Mesothelial cell of epicardium (in vitro differentiated cells): ENCODE measurements around the gene LMCD1. TPM values are rescaled to one million over a fixed set of nuclear protein-coding genes. Genes with fewer than 3 reads are reported as not detected.

ENCODE experiments used
- DNase-seq, 2 experiments: peaks; one replicate each; pipeline ENCODE4 v3.0.0; 2021; ENCODE audit warnings: low spot score in 2 of 2; ENCODE audit not compliant: unreplicated experiment in 2 of 2
- H3K27ac Mint-ChIP-seq: 2 replicates; pipeline ENCODE4 v1.8.0; 2021; ENCODE audit warnings: mixed read lengths
- H3K27me3 Mint-ChIP-seq: 2 replicates; pipeline ENCODE4 v1.8.0; 2021; ENCODE audit warnings: low read depth, mixed read lengths
- H3K36me3 Mint-ChIP-seq: 2 replicates; pipeline ENCODE4 v1.8.0; 2021; ENCODE audit warnings: mixed read lengths
- H3K4me1 Mint-ChIP-seq: 2 replicates; pipeline ENCODE4 v1.8.0; 2021; ENCODE audit warnings: mixed read lengths
- H3K4me3 Mint-ChIP-seq: 2 replicates; pipeline ENCODE4 v1.8.0; 2021; ENCODE audit warnings: mild to moderate bottlenecking, moderate library complexity, mixed read lengths
- H3K9me3 Mint-ChIP-seq: 2 replicates; pipeline ENCODE4 v1.8.0; 2021; ENCODE audit warnings: mixed read lengths
- total RNA-seq: library from RNA; stranded (reverse); gene quantifications from 3 replicates; pipeline ENCODE4 v1.2.1, GENCODE V29; 2021
- TF ChIP-seq, protein P1 (sequence below): fragments of 200-600 bp; sonication (generic); IDR thresholded peaks from one replicate; pipeline ENCODE4 v1.5.0; 2021; ENCODE audit warnings: antibody characterized with exemption; ENCODE audit not compliant: unreplicated experiment

LMCD1 gene
- total RNA-seq, 1 donor from 2014 or later: 20.8 TPM

- Mint-ChIP-seq H3K4me3 (no peak overlapping the region), H3K9me3 (peaks cover 18% of the 10 kb centered on the region), H3K27ac (no peak overlapping the region), H3K36me3 (peaks cover 15% of the 10 kb centered on the region), H3K27me3 (no peaks in the 10 kb centered on the region), H3K4me1 (peaks cover 10% of the 10 kb centered on the region)
- no peak for DNase-seq
- TF ChIP-seq, protein P1, sequence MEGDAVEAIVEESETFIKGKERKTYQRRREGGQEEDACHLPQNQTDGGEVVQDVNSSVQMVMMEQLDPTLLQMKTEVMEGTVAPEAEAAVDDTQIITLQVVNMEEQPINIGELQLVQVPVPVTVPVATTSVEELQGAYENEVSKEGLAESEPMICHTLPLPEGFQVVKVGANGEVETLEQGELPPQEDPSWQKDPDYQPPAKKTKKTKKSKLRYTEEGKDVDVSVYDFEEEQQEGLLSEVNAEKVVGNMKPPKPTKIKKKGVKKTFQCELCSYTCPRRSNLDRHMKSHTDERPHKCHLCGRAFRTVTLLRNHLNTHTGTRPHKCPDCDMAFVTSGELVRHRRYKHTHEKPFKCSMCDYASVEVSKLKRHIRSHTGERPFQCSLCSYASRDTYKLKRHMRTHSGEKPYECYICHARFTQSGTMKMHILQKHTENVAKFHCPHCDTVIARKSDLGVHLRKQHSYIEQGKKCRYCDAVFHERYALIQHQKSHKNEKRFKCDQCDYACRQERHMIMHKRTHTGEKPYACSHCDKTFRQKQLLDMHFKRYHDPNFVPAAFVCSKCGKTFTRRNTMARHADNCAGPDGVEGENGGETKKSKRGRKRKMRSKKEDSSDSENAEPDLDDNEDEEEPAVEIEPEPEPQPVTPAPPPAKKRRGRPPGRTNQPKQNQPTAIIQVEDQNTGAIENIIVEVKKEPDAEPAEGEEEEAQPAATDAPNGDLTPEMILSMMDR: no peak
Observed at GRCh38 chr3:8516047-8516661, 14.5 kb downstream of the LMCD1 start.

- H3K27ac Mint-ChIP-seq: no peak overlapping the region
- H3K9me3 Mint-ChIP-seq: peaks cover 18% of the 10 kb centered on the region
- H3K27me3 Mint-ChIP-seq: no peaks in the 10 kb centered on the region
- peaks cover 18% of the 10 kb centered on the region for H3K36me3 Mint-ChIP-seq
- TF ChIP-seq, protein P1: no peak
- H3K4me1 Mint-ChIP-seq: peaks cover 13% of the 10 kb centered on the region
- no peak overlapping the region for H3K4me3 Mint-ChIP-seq
- no peak for DNase-seq
Observed at GRCh38 chr3:8516783-8517182, 15.2 kb downstream of the LMCD1 start.

DNA sequence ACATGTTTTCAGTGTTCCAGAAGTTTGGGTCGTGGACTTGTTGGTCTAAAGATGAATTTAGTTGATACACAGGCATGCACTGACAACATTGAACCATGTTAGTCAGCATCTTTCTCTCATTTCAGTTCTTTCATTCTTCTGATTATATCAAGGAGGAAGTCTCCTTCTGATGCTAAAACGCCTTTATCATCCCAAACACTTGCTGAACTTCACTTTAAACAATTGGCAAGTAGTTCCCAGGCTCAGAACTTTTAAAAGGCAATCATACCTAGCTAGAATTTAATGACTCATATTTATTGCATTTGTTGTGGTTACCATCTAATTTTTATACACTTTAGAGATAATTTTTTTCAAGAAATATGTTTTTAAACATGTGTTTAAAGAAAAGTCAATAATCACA, 15.9 kb downstream of the LMCD1 start:
- peaks cover 18% of the 10 kb centered on the region for H3K9me3 Mint-ChIP-seq
- H3K4me1 Mint-ChIP-seq: peaks cover 14% of the 10 kb centered on the region
- H3K4me3 Mint-ChIP-seq: no peak overlapping the region
- TF ChIP-seq, protein P1: no peak
- H3K27ac Mint-ChIP-seq: no peak overlapping the region
- no peak for DNase-seq
- H3K36me3 Mint-ChIP-seq: peaks cover 19% of the 10 kb centered on the region
- no peaks in the 10 kb centered on the region for H3K27me3 Mint-ChIP-seq

GRCh38 chr3:8518138-8518537, 16.5 kb downstream of the LMCD1 start:
- DNase-seq: no peak
- Mint-ChIP-seq H3K4me1 (peaks cover 14% of the 10 kb centered on the region), H3K36me3 (peaks cover 24% of the 10 kb centered on the region), H3K4me3 (no peak overlapping the region), H3K9me3 (peaks cover 18% of the 10 kb centered on the region), H3K27ac (no peak overlapping the region), H3K27me3 (no peaks in the 10 kb centered on the region)
- TF ChIP-seq, protein P1: no peak

GRCh38 chr3:8519156-8519555, 17.5 kb downstream of the LMCD1 start:
- TF ChIP-seq, protein P1: no peak
- DNase-seq: no peak
- Mint-ChIP-seq H3K27ac (peak overlapping the region; percentile 27), H3K9me3 (peaks cover 18% of the 10 kb centered on the region), H3K36me3 (peaks cover 17% of the 10 kb centered on the region), H3K4me3 (no peak overlapping the region), H3K4me1 (peaks cover 14% of the 10 kb centered on the region), H3K27me3 (no peaks in the 10 kb centered on the region)
